NOMO-1 treated with dmso at 0.1 percent for 144 hours (cell line): ENCODE data around the gene C19orf67.

Source experiments
- DNase-seq: peaks from one replicate; lab custom pipeline; 2025; ENCODE audit not compliant: unreplicated experiment; lab: John Stamatoyannopoulos, UW

The C19orf67 gene

GRCh38 chr19:14085309-14085995 is at the start of gene C19orf67:
C19orf67 (minus strand) TSS chr19:14085783; CDS start chr19:14085627, 156 bp downstream.
- no peak for DNase-seq

DNA sequence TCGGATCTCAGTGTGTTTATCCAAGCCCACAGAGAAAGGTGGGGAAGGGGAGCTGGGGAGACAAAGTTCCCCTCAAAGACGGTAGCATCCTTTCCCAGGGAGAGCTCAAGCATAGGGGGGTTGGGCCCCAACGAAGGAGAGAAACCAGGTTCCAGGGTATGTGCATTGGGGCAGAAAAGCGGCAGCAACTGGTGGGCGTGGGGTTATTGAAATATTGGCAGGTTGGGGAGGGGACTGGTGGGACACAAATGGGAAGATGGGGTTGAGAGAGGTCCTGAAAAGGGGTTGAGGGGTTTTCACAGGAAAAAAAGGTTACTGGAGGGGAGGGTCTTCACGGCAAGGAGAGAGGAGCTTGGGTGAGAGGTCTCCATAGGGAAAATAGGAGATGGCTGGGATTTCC is 49.8 kb upstream of the C19orf67 start:
- DNase-seq, result no peak

DNA sequence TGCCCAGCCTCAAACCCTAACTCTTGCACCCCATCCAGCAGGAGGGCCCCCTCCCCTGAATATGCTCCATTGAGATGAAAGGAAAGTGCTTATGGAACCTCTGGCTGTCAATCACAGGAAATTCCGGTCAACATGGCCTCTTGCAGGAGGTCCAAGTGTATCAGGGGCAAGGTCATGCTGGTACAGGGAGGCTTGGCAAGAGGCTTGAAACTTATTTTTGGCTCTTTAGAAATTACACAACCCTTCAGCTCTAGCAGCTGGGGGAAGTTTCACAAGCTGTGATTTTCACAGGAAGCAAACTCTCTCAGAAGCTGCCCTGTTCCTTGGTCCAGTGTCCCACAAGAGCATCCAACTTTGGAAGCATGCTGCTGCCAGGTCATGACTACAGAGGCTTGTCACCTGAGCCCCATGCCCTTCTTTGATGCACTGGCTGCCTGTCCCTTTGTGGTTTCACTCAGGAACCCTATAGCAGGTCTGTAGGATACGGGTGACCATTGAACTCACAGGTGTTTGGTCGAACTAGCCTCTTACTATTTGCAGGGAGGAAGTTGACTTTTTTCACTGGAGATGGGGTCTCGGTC is 42.4 kb upstream of the C19orf67 start:
- peak; percentile 64 for DNase-seq

DNA sequence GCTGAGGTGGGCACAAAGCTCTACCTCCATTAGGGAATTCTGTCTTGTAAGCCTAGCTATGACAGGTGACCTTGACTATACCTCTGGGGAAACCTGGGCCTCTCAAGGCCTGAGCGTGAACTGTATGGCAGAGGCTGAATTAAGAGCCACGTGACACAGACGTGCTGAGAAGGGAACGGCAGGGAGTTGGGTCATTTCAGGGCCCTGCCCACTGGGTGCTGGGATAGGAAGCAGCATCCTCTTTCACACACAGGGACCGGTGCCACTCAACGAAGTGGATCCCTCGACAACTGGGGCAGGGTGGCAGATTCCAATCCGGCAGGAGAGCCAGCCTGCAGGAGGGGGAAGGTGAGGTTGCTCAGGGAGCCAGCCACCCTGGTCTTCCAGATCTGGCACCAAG is 41.6 kb upstream of the C19orf67 start:
- DNase-seq, result no peak

DNA sequence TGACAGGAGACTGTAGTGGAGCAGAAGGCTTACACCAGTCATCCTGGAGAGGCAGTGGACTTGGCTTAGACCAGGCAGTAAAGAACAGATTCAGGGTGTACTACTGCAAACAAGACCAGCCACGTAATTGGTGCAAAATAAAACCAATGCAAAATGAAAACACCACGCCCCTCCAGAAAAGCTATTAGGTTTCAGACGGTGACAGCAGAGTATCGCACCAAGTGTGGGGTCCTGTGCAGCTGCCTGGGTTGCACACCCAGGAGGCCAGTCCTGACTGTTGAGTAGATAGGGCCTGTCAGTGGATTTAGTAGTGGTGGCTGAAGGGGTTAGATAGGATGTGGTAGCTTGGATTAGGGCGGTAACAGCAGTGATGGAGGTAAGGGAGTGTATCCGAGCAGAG is 37.3 kb upstream of the C19orf67 start:
- no peak for DNase-seq

GRCh38 chr19:14120497-14120780 is 34.9 kb upstream of the C19orf67 start:
- no peak for DNase-seq

DNA sequence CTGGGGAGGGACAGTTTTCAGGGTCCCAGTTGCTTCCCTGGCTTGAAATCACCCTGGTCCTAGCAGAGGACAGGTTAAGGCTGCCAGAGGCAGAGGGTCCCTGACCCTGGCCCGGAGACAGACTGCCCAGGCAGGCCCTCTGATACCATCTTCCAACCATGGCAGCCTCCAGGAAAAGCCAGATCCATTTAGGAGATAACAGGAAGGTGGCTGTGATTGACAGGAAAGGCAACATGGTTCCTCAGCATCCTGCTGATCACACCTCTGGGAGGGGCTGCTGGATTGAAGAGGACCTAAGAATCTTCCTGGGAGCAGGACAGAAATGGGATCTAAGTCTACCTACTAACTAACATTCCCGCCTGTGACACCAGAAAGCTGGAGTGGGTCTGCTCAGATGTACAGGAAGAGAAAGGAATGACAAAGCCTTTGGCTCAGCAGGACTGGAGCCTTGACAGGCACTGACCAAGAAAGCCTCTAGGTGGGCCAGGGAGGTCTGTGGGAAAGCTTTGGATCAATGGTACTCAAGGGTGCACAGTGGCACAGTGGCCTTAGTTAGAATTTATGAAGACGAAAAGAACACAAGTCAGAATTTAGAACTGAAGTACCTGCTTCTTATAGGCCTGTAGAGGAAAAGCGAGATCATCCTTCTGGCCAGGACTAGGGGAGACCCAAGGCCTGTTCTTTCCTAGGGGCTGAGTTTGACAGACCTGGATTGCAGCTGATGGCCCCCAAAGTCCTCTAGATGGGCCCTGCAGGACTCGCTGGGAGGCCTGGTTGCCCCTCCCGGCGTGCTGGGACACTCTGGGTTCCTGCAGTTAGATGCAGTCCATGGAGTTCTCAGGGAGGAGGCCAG is 34.3 kb upstream of the C19orf67 start:
- DNase-seq, result no peak

GRCh38 chr19:14119146-14119545 is 33.6 kb upstream of the C19orf67 start:
- no peak for DNase-seq

- peak; percentile 90 for DNase-seq
These were observed 32.8 kb upstream of the C19orf67 start for GRCh38 chr19:14118165-14119051.

DNA sequence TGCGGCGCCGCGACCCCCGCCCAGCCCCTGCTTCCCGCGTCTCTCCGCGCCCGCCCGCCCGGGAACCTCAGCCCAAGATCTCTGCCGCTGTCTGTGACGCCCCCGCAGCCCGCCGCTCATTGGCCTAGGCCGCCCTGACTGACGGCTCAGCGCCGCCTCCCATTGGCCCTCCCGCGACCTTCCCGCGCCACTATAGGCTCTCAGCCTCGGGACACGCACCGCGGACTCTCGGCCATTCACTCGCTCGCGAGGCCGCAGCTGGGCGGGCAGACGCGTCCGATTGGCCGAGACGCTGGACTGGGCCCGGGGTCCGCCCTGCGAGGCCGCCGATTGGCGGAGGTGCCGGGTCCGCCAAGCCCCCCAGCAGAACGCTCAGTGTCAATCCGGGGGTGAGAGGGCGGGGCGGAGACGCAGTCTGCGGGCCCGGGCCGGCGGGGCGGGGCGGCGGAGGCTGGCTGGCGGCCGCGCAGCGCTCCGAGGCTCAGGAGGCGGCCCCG is 32.1 kb upstream of the C19orf67 start, which contains the start of gene PRKACA:
PRKACA (minus strand) TSS at position 95 of the 497 bp plus-strand sequence. CDS start 215 bp downstream, outside the sequence.
- peak; percentile 97 for DNase-seq

- DNase-seq, result no peak
These were observed 31.5 kb upstream of the C19orf67 start for GRCh38 chr19:14116918-14117578.

GRCh38 chr19:14116525-14116917 is 30.9 kb upstream of the C19orf67 start:
- DNase-seq, result no peak

- DNase-seq, result no peak
These were observed 30.2 kb upstream of the C19orf67 start for GRCh38 chr19:14115756-14116155.

DNA sequence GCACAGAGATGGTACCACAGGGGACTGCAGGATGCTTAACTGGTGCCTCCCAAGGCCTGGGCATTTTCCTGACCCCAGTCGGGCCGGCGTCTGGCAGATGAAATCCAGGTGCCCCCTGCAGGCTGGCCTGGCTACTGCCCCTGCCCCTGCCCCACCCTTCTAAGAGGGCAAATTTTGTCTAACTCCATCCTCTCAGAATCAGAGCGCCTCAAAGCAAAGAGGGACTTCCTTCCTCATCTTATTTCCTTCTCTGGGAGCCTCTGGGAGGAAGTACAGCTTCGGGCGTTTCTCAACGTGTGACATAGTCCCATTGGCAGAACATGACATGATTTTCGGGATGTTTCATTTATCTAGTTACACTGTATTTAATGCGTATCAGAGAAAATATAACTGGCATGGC is 29.3 kb upstream of the C19orf67 start:
- DNase-seq, result peak; percentile 75

- no peak for DNase-seq
These were observed 28.9 kb upstream of the C19orf67 start for GRCh38 chr19:14114439-14114838.

GRCh38 chr19:14113762-14114414 is 28.3 kb upstream of the C19orf67 start:
- no peak for DNase-seq

DNA sequence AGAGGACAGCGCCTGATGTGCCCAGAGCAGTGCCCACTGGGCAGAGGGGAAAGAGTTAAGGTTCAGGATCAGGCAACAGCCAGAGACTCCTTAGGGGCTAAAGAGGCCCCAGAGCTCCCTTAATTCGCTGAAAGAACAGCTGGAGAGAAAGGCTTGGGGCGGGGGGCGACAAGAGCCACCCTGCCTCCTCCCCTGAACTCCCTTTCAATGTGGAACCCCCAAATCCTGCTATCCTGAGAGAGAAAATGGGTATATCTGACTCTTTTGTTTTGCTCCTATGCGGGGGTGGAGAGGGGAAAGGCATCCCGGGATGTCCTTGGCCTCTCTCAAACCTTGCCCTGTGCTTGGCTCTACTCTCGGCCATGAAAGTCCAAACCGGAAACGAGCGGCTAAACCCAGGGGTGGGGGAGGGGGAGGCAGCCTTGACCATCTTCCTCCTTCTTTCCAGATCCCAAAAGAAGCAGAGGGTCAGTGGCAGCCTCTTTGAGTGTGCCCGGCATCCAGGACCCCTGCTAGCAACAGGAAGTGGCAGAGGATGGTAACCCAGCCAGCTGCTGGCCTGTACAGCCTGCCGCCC is 27.3 kb upstream of the C19orf67 start:
- no peak for DNase-seq

DNA sequence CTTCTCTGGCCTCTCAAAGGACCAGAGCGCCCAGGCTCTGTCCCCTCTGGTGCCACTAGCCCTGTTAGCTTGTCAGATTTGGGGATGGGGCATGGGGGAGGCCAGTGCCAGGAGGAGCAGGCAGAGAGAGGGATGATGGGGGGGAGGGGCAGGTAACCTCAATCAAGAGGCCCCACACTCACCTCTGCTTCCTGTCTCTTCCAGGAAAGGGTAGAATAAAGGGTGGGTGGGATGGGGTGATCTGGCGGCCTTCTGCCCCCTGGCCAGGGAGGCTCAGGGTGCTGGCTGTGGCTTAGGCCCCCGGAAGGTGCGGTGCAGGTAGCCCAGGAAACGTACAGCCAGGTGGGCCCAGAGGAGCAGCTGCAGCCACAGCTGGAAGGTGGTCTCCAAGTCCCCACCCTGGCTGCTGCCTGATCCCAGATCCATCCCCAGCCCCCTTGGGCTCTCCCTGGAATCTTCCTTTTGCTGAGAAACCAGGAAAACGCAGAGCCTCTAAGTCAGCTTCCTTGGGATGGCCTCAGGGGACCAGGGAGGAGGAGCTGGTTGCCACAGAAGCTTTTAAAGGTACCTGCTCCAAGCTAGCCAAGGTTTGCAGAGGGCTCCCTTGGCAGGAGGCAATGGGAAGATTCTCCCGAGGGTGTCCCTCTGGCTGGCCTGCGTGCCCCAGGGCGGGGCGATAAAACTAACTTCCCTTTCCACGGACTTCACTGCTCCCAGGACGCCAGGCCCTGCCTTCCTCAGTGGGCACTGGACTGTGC is 26.6 kb upstream of the C19orf67 start:
- DNase-seq, result no peak

GRCh38 chr19:14111486-14111885 is 25.9 kb upstream of the C19orf67 start:
- DNase-seq, result no peak
